Heart right ventricle (tissue), 16 donors: ENCODE measurements around the gene SMURF1. TPM values are rescaled to one million over a fixed set of nuclear protein-coding genes. Genes with fewer than 3 reads are reported as not detected.

ENCODE experiments used
- ATAC-seq, 8 donors: fragments of 200-7000 bp; cut with Tn5 transposase; one replicate each; pipeline ENCODE4 v1.9.1; 2020; ENCODE audit warnings: mild to moderate bottlenecking in 8 of 8, moderate library complexity in 8 of 8, moderate number of reproducible peaks in 1 of 8
- DNase-seq, 2 donors: peaks; one replicate each; pipeline ENCODE4 v3.0.0-alpha.2; 2020
- H3K27ac ChIP-seq, 10 donors: fragments of 200-600 bp; sonication (generic) in 2 of 10; one replicate each; pipeline versions ENCODE4 v1.5.0 to v1.8.0; 2020 to 2022; ENCODE audit warnings: mild to moderate bottlenecking in 3 of 10
- H3K27me3 ChIP-seq, 7 donors: fragments of 200-600 bp; one replicate each; pipeline ENCODE4 v1.8.0; 2021 to 2022; ENCODE audit warnings: mild to moderate bottlenecking in 2 of 7
- H3K36me3 ChIP-seq, 9 donors: fragments of 200-600 bp; sonication (generic) in 1 of 9; one replicate each; pipeline versions ENCODE4 v1.5.0 to v1.8.0; 2020 to 2022; ENCODE audit warnings: mild to moderate bottlenecking in 2 of 9
- H3K4me1 ChIP-seq, 9 donors: fragments of 200-600 bp; sonication (generic) in 1 of 9; one replicate each; pipeline versions ENCODE4 v1.5.0 to v1.8.0; 2020 to 2022; ENCODE audit warnings: mild to moderate bottlenecking in 4 of 9
- H3K4me3 ChIP-seq, 10 donors: fragments of 200-600 bp; sonication (generic) in 2 of 10; one replicate each; pipeline versions ENCODE4 v1.5.0 to v1.8.0; 2020 to 2022; ENCODE audit warnings: mild to moderate bottlenecking in 7 of 10, moderate library complexity in 2 of 10
- H3K9me3 ChIP-seq, 11 donors: fragments of 200-600 bp in 10 of 11; sonication (generic) in 2 of 11; one replicate each; pipeline versions ENCODE4 v1.5.0 to v1.8.0; 2013 to 2022; ENCODE audit warnings: mild to moderate bottlenecking in 2 of 11, control low read depth in 1 of 11, moderate library complexity in 1 of 11
- WGBS, 2 donors: extraction: QIAGEN DNeasy Blood & Tissue Kit; methylation state at CpG; one replicate each; pipeline ENCODE4 v1.1.7; 2013; ENCODE audit warnings: inconsistent platforms in 1 of 2; 5-methylcytosine and 5-hydroxymethylcytosine counted together
- intact Hi-C, 10 donors: fragments of 100-400 bp; cut with DNase I; formaldehyde crosslinking; loops; one replicate each; pipeline versions ENCODE4 v1.11.1 to v1.14.2; 2022
- polyA plus RNA-seq, 2 donors: library from polyadenylated mRNA; stranded (reverse); fragments of 200-250 nt; gene quantifications; one replicate each; pipeline ENCODE4 v1.2.3, GENCODE V29; 2013
- total RNA-seq, 10 donors: library from RNA; stranded (reverse); fragmentation: NEBNext Ultra II Directional in 3 of 10; extraction: Animal tissue kit (Norgen Biotek cat#: 25700) in 3 of 10; gene quantifications; one replicate each; pipeline versions ENCODE4 v1.2.1 to v1.2.4, GENCODE V29; 2021 to 2023
- TF ChIP-seq, protein P1 (sequence below), 9 donors: fragments of 200-600 bp; sonication (generic) in 2 of 9; IDR thresholded peaks; one replicate each; pipeline versions ENCODE4 v1.5.0 to v1.8.0; 2021 to 2022; ENCODE audit warnings: antibody characterized with exemption in 9 of 9, mild to moderate bottlenecking in 5 of 9, moderate library complexity in 1 of 9
- donor health status: Arrhythmogenic right ventricular cardiomyopathy.
- donor health status: ischemic (EF 13 %, LVEDD 7.1; RV severe dilation, severe dysfunction).
- donor health status: healthy with polysubstance abuse.
- donor health status: DM: no; HTN: yes; CAD: no.
- donor health status: DM: no; HTN: no; CAD: no.
- donor health status: ischemic (EF 25% LVEDD 6.9; RV normal size, moderate dysfunction).
- donor health status: ischemic (EF 25% LVEDD 5.7; RV mildly dilated, moderate dysfunction).
- donor health status: healthy.
- donor health status: DM: yes; HTN: yes; CAD: no.
- donor health status: Ischemic cardiomyopathy.
- donor health status: ischemic (EF 35%, LVEDD 5.7; RV mildly dilated, moderate dysfunction).
- donor health status: nonischemic (EF 11% LVEDD 7.7; RV severe dilation, severe dysfunction).
- donor health status: DM: yes; HTN: yes; CAD: no.
- donor health status: PGD.
- donor health status: ischemic (EF 29% LVEDD 5.4; RV normal size, mild dysfunction).
- donor health status: nonischemic (EF 23%, LVEDD 6.1; RV moderate dilation, normal function).

Gene SMURF1
- total and polyA plus RNA-seq, 12 donors = 4.2 to 14.7 (median 10.8) TPM

DNA sequence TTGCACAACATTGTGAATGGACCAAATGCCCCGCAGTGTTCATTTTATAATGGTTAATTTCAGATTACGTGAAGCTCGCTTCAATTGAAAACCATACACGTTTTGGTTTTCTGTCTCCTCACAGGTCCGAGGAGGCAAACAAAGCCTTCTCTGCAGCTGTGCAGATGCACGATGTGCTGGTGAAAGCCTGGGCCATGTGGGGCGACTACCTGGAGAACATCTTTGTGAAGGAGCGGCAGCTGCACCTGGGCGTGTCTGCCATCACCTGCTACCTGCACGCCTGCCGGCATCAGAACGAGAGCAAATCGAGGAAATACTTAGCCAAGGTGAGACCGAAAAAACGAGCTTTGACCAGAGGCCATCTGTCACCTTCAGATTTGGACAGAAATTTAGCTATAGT, 155.3 kb downstream of the SMURF1 start:
- DNase-seq (no peak), ATAC-seq (no peak)
- 96% methylated on average over 15 of the region's 15 CpGs for WGBS, 2 donors
- no peaks in the 10 kb centered on the region for H3K27me3 ChIP-seq
- H3K27ac ChIP-seq = no peak overlapping the region
- intact Hi-C loops = no loop called here
- TF ChIP-seq, protein P1, sequence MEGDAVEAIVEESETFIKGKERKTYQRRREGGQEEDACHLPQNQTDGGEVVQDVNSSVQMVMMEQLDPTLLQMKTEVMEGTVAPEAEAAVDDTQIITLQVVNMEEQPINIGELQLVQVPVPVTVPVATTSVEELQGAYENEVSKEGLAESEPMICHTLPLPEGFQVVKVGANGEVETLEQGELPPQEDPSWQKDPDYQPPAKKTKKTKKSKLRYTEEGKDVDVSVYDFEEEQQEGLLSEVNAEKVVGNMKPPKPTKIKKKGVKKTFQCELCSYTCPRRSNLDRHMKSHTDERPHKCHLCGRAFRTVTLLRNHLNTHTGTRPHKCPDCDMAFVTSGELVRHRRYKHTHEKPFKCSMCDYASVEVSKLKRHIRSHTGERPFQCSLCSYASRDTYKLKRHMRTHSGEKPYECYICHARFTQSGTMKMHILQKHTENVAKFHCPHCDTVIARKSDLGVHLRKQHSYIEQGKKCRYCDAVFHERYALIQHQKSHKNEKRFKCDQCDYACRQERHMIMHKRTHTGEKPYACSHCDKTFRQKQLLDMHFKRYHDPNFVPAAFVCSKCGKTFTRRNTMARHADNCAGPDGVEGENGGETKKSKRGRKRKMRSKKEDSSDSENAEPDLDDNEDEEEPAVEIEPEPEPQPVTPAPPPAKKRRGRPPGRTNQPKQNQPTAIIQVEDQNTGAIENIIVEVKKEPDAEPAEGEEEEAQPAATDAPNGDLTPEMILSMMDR (IDR thresholded peaks at IDR 0.05) = no peak
- H3K4me3 ChIP-seq = no peak overlapping the region
- H3K9me3 ChIP-seq = peaks cover 0 to 14% (median 0%) of the 10 kb centered on the region in 11 donors
- no peaks in the 10 kb centered on the region for H3K4me1 ChIP-seq
- H3K36me3 ChIP-seq = peaks cover 8 to 100% (median 81%) of the 10 kb centered on the region in 9 donors

- Histone ChIP-seq H3K4me3 (no peak overlapping the region), H3K4me1 (no peaks in the 10 kb centered on the region), H3K9me3 (peaks cover 0 to 14% (median 0%) of the 10 kb centered on the region in 11 donors), H3K27me3 (no peaks in the 10 kb centered on the region), H3K27ac (no peak overlapping the region), H3K36me3 (peaks cover 4 to 100% (median 88%) of the 10 kb centered on the region in 9 donors)
- no peak for DNase-seq
- ATAC-seq = no peak
- intact Hi-C loops = no loop called here
- TF ChIP-seq, protein P1 (IDR thresholded peaks at IDR 0.05) = no peak
Observed at GRCh38 chr7:98985945-98986344, 158.0 kb downstream of the SMURF1 start.

GRCh38 chr7:98985406-98985805, 158.5 kb downstream of the SMURF1 start:
- DNase-seq (no peak), ATAC-seq (no peak)
- Histone ChIP-seq H3K9me3 (peaks cover 0 to 14% (median 0%) of the 10 kb centered on the region in 11 donors), H3K4me3 (no peak overlapping the region), H3K4me1 (no peaks in the 10 kb centered on the region), H3K27ac (no peak overlapping the region), H3K36me3 (peaks cover 4 to 100% (median 88%) of the 10 kb centered on the region in 9 donors), H3K27me3 (no peaks in the 10 kb centered on the region)
- WGBS, 2 donors = 63 to 72% methylated on average over 4 of the region's 4 CpGs
- intact Hi-C loops = no loop called here
- TF ChIP-seq, protein P1 (IDR thresholded peaks at IDR 0.05) = no peak

- H3K27ac ChIP-seq = no peak overlapping the region
- no peaks in the 10 kb centered on the region for H3K4me1 ChIP-seq
- no peak overlapping the region for H3K4me3 ChIP-seq
- DNase-seq (no peak), ATAC-seq (no peak)
- TF ChIP-seq, protein P1 (IDR thresholded peaks at IDR 0.05) = no peak
- H3K9me3 ChIP-seq = peaks cover 0 to 14% (median 0%) of the 10 kb centered on the region in 11 donors
- intact Hi-C loops = no loop called here
- H3K36me3 ChIP-seq = peaks cover 4 to 100% (median 79%) of the 10 kb centered on the region in 9 donors
- 83 to 85% methylated on average over 11 of the region's 11 CpGs for WGBS, 2 donors
- no peaks in the 10 kb centered on the region for H3K27me3 ChIP-seq
Observed at GRCh38 chr7:98984126-98984525, 159.8 kb downstream of the SMURF1 start.
